H1 (cell line): ENCODE data around the gene UBE2F. TPM values are rescaled to one million over a fixed set of nuclear protein-coding genes. Genes with fewer than 3 reads are reported as not detected.

Experiments used
- CTCF ChIA-PET: fragments of 300-600 bp; sonication (Branson Sonifier 250); formaldehyde crosslinking; loops from one replicate; lab custom pipeline; 2021; ENCODE audit not compliant: partially characterized antibody; lab: Charles Lee
- POLR2A ChIA-PET: fragments of 300-600 bp; sonication (Branson Sonifier 250); formaldehyde crosslinking; loops from one replicate; lab custom pipeline; 2021; ENCODE audit warnings: inconsistent platforms; ENCODE audit not compliant: partially characterized antibody; lab: Charles Lee
- DNase-seq, 2 experiments: peaks; one replicate each; pipeline versions ENCODE4 v3.0.0 to v3.0.0-alpha.2; 2010 to 2022; ENCODE audit warnings: low spot score in 2 of 2, low read depth in 1 of 2, mixed read lengths in 1 of 2
- FAIRE-seq: peaks from 2 replicates; lab custom pipeline; 2011; peaks lifted over from hg19 to GRCh38; lab: Jason Lieb, UNC
- H2AFZ ChIP-seq: 2 replicates; pipeline ENCODE4 v1.8.1; 2012; ENCODE audit warnings: low read length, inconsistent platforms
- H2AK5ac ChIP-seq: 2 replicates; pipeline ENCODE4 v1.6.1; 2013; ENCODE audit warnings: low read depth, low read length
- H2BK120ac ChIP-seq: replicated peaks from 2 replicates; pipeline ENCODE3; 2013; ENCODE audit warnings: low read depth, low read length, inconsistent platforms
- H2BK12ac ChIP-seq: 2 replicates; pipeline ENCODE4 v1.6.1; 2013; ENCODE audit warnings: low read depth, low read length
- H2BK15ac ChIP-seq: 2 replicates; pipeline ENCODE4 v1.6.1; 2013; ENCODE audit warnings: low read length
- H2BK20ac ChIP-seq: 2 replicates; pipeline ENCODE4 v1.6.1; 2013; ENCODE audit warnings: low read length
- H2BK5ac ChIP-seq: 2 replicates; pipeline ENCODE4 v1.6.1; 2013; ENCODE audit warnings: low read depth, low read length
- H3K14ac ChIP-seq: 2 replicates; pipeline ENCODE4 v1.6.1; 2013; ENCODE audit warnings: inconsistent platforms; ENCODE audit not compliant: insufficient read length
- H3K18ac ChIP-seq: 2 replicates; pipeline ENCODE4 v1.6.1; 2013; ENCODE audit warnings: low read length; ENCODE audit errors: extremely low read depth
- H3K23ac ChIP-seq: 2 replicates; pipeline ENCODE4 v1.6.1; 2013; ENCODE audit warnings: inconsistent platforms; ENCODE audit not compliant: insufficient read length
- H3K23me2 ChIP-seq: 2 replicates; pipeline ENCODE4 v1.6.1; 2013; ENCODE audit warnings: low read depth, low read length
- H3K27ac ChIP-seq: 2 replicates; pipeline ENCODE4 v1.6.1; 2011; ENCODE audit warnings: low read depth, low read length, inconsistent platforms
- H3K27me3 ChIP-seq, 4 experiments: replicated peaks in 1 of 4; 1 replicate in 1 of 4; 2 replicates in 3 of 4; pipeline versions ENCODE4 v1.6.1 to v1.8.1; 2011 to 2013; ENCODE audit warnings: low read length in 3 of 4, mild to moderate bottlenecking in 3 of 4, inconsistent platforms in 2 of 4, mixed read lengths in 2 of 4, moderate library complexity in 1 of 4; ENCODE audit not compliant: control insufficient read depth in 3 of 4, insufficient read depth in 3 of 4; ENCODE audit errors: extremely low read depth in 1 of 4
- H3K36me3 ChIP-seq, 4 experiments: 2 replicates each; pipeline versions ENCODE4 v1.6.1 to v1.8.1; 2011 to 2013; ENCODE audit warnings: mild to moderate bottlenecking in 4 of 4, low read length in 3 of 4, moderate library complexity in 2 of 4, control low read depth in 1 of 4, inconsistent platforms in 1 of 4; ENCODE audit not compliant: insufficient read depth in 4 of 4, control insufficient read depth in 2 of 4
- H3K4ac ChIP-seq: replicated peaks from 2 replicates; pipeline ENCODE3; 2013; ENCODE audit warnings: low read length, low read depth, mixed read lengths, inconsistent platforms; ENCODE audit not compliant: insufficient read length
- H3K4me1 ChIP-seq, 4 experiments: replicated peaks in 1 of 4; 1 replicate in 1 of 4; 2 replicates in 3 of 4; pipeline versions ENCODE4 v1.6.1 to v1.8.1; 2011 to 2013; ENCODE audit warnings: low read length in 3 of 4, inconsistent platforms in 2 of 4, mixed read lengths in 1 of 4; ENCODE audit not compliant: insufficient read depth in 4 of 4, control insufficient read depth in 3 of 4
- H3K4me2 ChIP-seq, 2 experiments: 2 replicates each; pipeline versions ENCODE4 v1.6.1 to v1.8.1; 2011 to 2013; ENCODE audit warnings: low read depth in 2 of 2, low read length in 2 of 2, control low read depth in 1 of 2, inconsistent platforms in 1 of 2, mild to moderate bottlenecking in 1 of 2; ENCODE audit not compliant: insufficient read depth in 1 of 2
- H3K4me3 ChIP-seq, 4 experiments: fragments of 200-600, 300-600 bp in 1 of 4; sonication (generic), shearing (Covaris generic), sonication (Bioruptor Twin) in 1 of 4; 2 replicates each; pipeline versions ENCODE4 v1.5.1 to v1.8.1; 2011 to 2016; ENCODE audit warnings: low read length in 4 of 4, low read depth in 3 of 4, control low read depth in 2 of 4, inconsistent platforms in 2 of 4, mild to moderate bottlenecking in 2 of 4, mixed read lengths in 1 of 4, moderate library complexity in 1 of 4; ENCODE audit not compliant: insufficient read depth in 2 of 4; ENCODE audit errors: extremely low read depth in 1 of 4
- H3K56ac ChIP-seq: replicated peaks from 2 replicates; pipeline ENCODE3; 2013; ENCODE audit warnings: low read depth, mild to moderate bottlenecking, mixed read lengths, low read length, inconsistent platforms; ENCODE audit not compliant: insufficient read length
- H3K79me1 ChIP-seq: 2 replicates; pipeline ENCODE4 v1.6.1; 2013; ENCODE audit warnings: low read depth, low read length, control low read depth
- H3K79me2 ChIP-seq, 2 experiments: 2 replicates each; pipeline versions ENCODE4 v1.6.1 to v1.8.1; 2012 to 2013; ENCODE audit warnings: low read length in 2 of 2, mild to moderate bottlenecking in 2 of 2, inconsistent platforms in 1 of 2; ENCODE audit not compliant: insufficient read depth in 2 of 2, control insufficient read depth in 1 of 2
- H3K9ac ChIP-seq, 4 experiments: replicated peaks in 1 of 4; 1 replicate in 1 of 4; 2 replicates in 3 of 4; pipeline versions ENCODE4 v1.6.1 to v1.8.1; 2011 to 2013; ENCODE audit warnings: low read depth in 3 of 4, low read length in 3 of 4, control low read depth in 2 of 4, mild to moderate bottlenecking in 2 of 4, moderate library complexity in 2 of 4, inconsistent platforms in 1 of 4; ENCODE audit errors: extremely low read depth in 1 of 4
- H3K9me3 ChIP-seq, 2 experiments: 2 replicates each; pipeline versions ENCODE4 v1.6.1 to v1.8.1; 2012 to 2013; ENCODE audit warnings: mild to moderate bottlenecking in 2 of 2, moderate library complexity in 2 of 2, control low read depth in 1 of 2, inconsistent platforms in 1 of 2, low read depth in 1 of 2, low read length in 1 of 2, mixed read lengths in 1 of 2; ENCODE audit not compliant: insufficient read depth in 2 of 2
- H4K20me1 ChIP-seq, 2 experiments: replicated peaks in 1 of 2; 2 replicates each; pipeline versions ENCODE3 to v1.8.1; 2011 to 2013; ENCODE audit warnings: inconsistent platforms in 2 of 2, low read length in 2 of 2, mild to moderate bottlenecking in 1 of 2; ENCODE audit not compliant: insufficient read depth in 2 of 2, control insufficient read depth in 1 of 2
- H4K5ac ChIP-seq: 2 replicates; pipeline ENCODE4 v1.6.1; 2013; ENCODE audit warnings: low read length, low read depth, mixed read lengths, inconsistent platforms; ENCODE audit not compliant: insufficient read length
- H4K8ac ChIP-seq: 2 replicates; pipeline ENCODE4 v1.8.0; 2013; ENCODE audit warnings: mild to moderate bottlenecking, moderate library complexity, low read length, inconsistent platforms; ENCODE audit not compliant: insufficient read depth; ENCODE audit errors: extremely low read depth
- H4K91ac ChIP-seq: replicated peaks from 2 replicates; pipeline ENCODE3; 2013; ENCODE audit warnings: low read length, mixed read lengths, inconsistent platforms; ENCODE audit not compliant: insufficient read length
- GABPA ChIP-seq: IDR thresholded peaks from 2 replicates; pipeline ENCODE4 v1.6.1; 2011; ENCODE audit warnings: mild to moderate bottlenecking, low read length, moderate library complexity, borderline replicate concordance; ENCODE audit not compliant: insufficient read depth
- POU5F1 ChIP-seq: IDR thresholded peaks from 2 replicates; pipeline ENCODE4 v1.6.1; 2011; ENCODE audit warnings: low read depth, mild to moderate bottlenecking, low read length, moderate library complexity
- SAP30 ChIP-seq: fragments of 300-600 bp; sonication (generic); IDR thresholded peaks from 2 replicates; pipeline ENCODE4 v1.7.1; 2012; ENCODE audit warnings: low read length, moderate library complexity, mild to moderate bottlenecking, inconsistent platforms; ENCODE audit not compliant: insufficient read depth, insufficient replicate concordance
- SIX5 ChIP-seq: IDR thresholded peaks from 2 replicates; pipeline ENCODE4 v1.6.1; 2011; ENCODE audit warnings: mild to moderate bottlenecking, low read depth, low read length
- SP2 ChIP-seq: IDR thresholded peaks from 2 replicates; pipeline ENCODE4 v1.6.1; 2012; ENCODE audit warnings: mild to moderate bottlenecking, low read length, inconsistent platforms
- TEAD4 ChIP-seq: IDR thresholded peaks from 2 replicates; pipeline ENCODE4 v1.6.1; 2012; ENCODE audit warnings: low read depth, low read length, inconsistent platforms, mixed read lengths
- WGBS, 2 experiments: shearing (Covaris generic) in 1 of 2; methylation state at CpG; one replicate each; pipeline versions ENCODE4 v1.1.6 to v1.1.7; 2013 to 2015; ENCODE audit warnings: low lambda C conversion rate in 2 of 2, mixed read lengths in 2 of 2, inconsistent platforms in 1 of 2, low coverage in 1 of 2, missing lambda C conversion rate in 1 of 2; ENCODE audit not compliant: insufficient replicate concordance in 2 of 2, insufficient coverage in 1 of 2, insufficient read length in 1 of 2; ENCODE audit errors: extremely low coverage in 1 of 2, missing lambda C conversion rate in 1 of 2; 5-methylcytosine and 5-hydroxymethylcytosine counted together
- polyA plus RNA-seq, 7 experiments: library from polyadenylated mRNA; depleted of rRNA in 3 of 7; stranded (reverse) in 5 of 7; unstranded in 2 of 7; fragments of >200 nt in 5 of 7; fragments of 200-250 nt in 2 of 7; gene quantifications; 1 replicate in 5 of 7; 2 replicates in 1 of 7; 4 replicates in 1 of 7; pipeline versions ENCODE4 v1.2.1 to v1.2.3, GENCODE V29; 2011 to 2013; ENCODE audit warnings: missing spikeins in 2 of 7, mixed read lengths in 2 of 7
- total RNA-seq: library from RNA; stranded (reverse); fragmentation: NEBNext Ultra II Directional; extraction: Animal tissue kit (Norgen Biotek cat#: 25700); gene quantifications from 2 replicates; pipeline ENCODE4 v1.2.1, GENCODE V29; 2021

The UBE2F gene
- total and polyA plus RNA-seq, 2 of the 8 experiments (the other 6 are each of a cell fraction or from before 2014, with no cell fraction given) = 43.3 to 59.8 TPM

- H4K5ac ChIP-seq = no peak overlapping the region
Observed at GRCh38 chr2:237919593-237919992, 47.2 kb upstream of the UBE2F start.

More at GRCh38 chr2:237919593-237919992, 47.2 kb upstream of the UBE2F start:
- POLR2A ChIA-PET = interaction anchor here (0.6 to 1.2 kb wide), 2 partner anchors 8 to 72 kb away, joined by 3 read pairs; no protein-coding TSS in a partner anchor
- Histone ChIP-seq H3K9ac (no peak overlapping the region), H4K8ac (no peak overlapping the region), H3K4ac (no peak overlapping the region), H3K27me3 (no peaks in the 10 kb centered on the region; a peak in 2 of 7 replicates), H3K4me3 (no peak overlapping the region), H3K14ac (no peak overlapping the region), H2BK5ac (no peak overlapping the region), H2AK5ac (no peak overlapping the region), H3K4me2 (no peak overlapping the region), H2BK15ac (no peak overlapping the region), H3K27ac (no peak overlapping the region), H3K36me3 (no peaks in the 10 kb centered on the region), H3K9me3 (no peaks in the 10 kb centered on the region), H2BK12ac (no peak overlapping the region), H2AFZ (no peak overlapping the region), H3K18ac (no peak overlapping the region), H3K56ac (no peak overlapping the region), H2BK120ac (no peak overlapping the region), H3K23me2 (no peaks in the 10 kb centered on the region), H3K23ac (no peak overlapping the region), H2BK20ac (no peak overlapping the region), H4K91ac (no peak overlapping the region), H3K4me1 (peaks cover 0 to 6% (median 4%) of the 10 kb centered on the region in 4 experiments; a peak in 5 of 7 replicates), H3K79me1 (no peaks in the 10 kb centered on the region), H3K79me2 (no peaks in the 10 kb centered on the region), H4K20me1 (peaks cover 0 to 3% of the 10 kb centered on the region in 2 experiments)
- no peak for TF ChIP-seq TEAD4
- TF ChIP-seq SP2 = no peak
- no peak for TF ChIP-seq GABPA
- TF ChIP-seq POU5F1 = no peak
- TF ChIP-seq SAP30 = no peak
- TF ChIP-seq SIX5 = no peak
- CTCF ChIA-PET = interaction anchor here (0.7 kb wide), 1 partner anchor 16 kb away, joined by 3 read pairs; no protein-coding TSS in a partner anchor
- DNase-seq (no peak), FAIRE-seq (no peak)
- WGBS, 2 experiments = 92% methylated on average over 6 of the region's 6 CpGs; no CpG with 5 or more reads in 1 of the 2 experiments
